ENCODE data around the gene HIRIP3.
"Not testable (repeated sequence)": the region's sequence is repeated elsewhere in the genome, so short reads cannot be mapped to it uniquely, and the experiment has no call there.

The HIRIP3 gene

GRCh38 chr16:29995324-29995910 is at the start of gene HIRIP3:
Gene HIRIP3, minus strand, starts transcription at chr16:29995617. Its CDS starts 12 bp downstream, at chr16:29995605.
- peak; percentile 88 for DNase-seq (ENCODE audit: low read depth, low spot score)

- no peak for DNase-seq (ENCODE audit: low read depth, low spot score)
Measured at GRCh38 chr16:30041841-30042240, 46.4 kb upstream of the HIRIP3 start.

GRCh38 chr16:30040690-30041089 is 45.3 kb upstream of the HIRIP3 start:
- DNase-seq (ENCODE audit: low read depth, low spot score), result not testable (repeated sequence)

- no peak for DNase-seq (ENCODE audit: low read depth, low spot score)
Measured at GRCh38 chr16:30040221-30040620, 44.8 kb upstream of the HIRIP3 start.

GRCh38 chr16:30033270-30033669 is 37.9 kb upstream of the HIRIP3 start:
- no peak for DNase-seq (ENCODE audit: low read depth, low spot score)

GRCh38 chr16:30032083-30032819 is 36.8 kb upstream of the HIRIP3 start:
- DNase-seq (ENCODE audit: low read depth, low spot score), result peak; percentile 72

- DNase-seq (ENCODE audit: low read depth, low spot score), result no peak
Measured at GRCh38 chr16:30031477-30031918, 36.1 kb upstream of the HIRIP3 start.

GRCh38 chr16:30030841-30031413 is 35.5 kb upstream of the HIRIP3 start, which contains the start of gene TLCD3B:
Gene TLCD3B, minus strand, starts transcription at chr16:30031271. Its CDS starts 744 bp downstream, at chr16:30030527.
- peak; percentile 26 for DNase-seq (ENCODE audit: low read depth, low spot score)

GRCh38 chr16:30030011-30030685 is 34.7 kb upstream of the HIRIP3 start:
- DNase-seq (ENCODE audit: low read depth, low spot score), result no peak

- peak; percentile 49 for DNase-seq (ENCODE audit: low read depth, low spot score)
Measured at GRCh38 chr16:30028438-30029076, 33.1 kb upstream of the HIRIP3 start.

GRCh38 chr16:30027588-30028437 is 32.4 kb upstream of the HIRIP3 start:
- DNase-seq (ENCODE audit: low read depth, low spot score), result no peak

GRCh38 chr16:30026449-30026848 is 31.0 kb upstream of the HIRIP3 start:
- no peak for DNase-seq (ENCODE audit: low read depth, low spot score)

GRCh38 chr16:30025574-30025973 is 30.2 kb upstream of the HIRIP3 start:
- DNase-seq (ENCODE audit: low read depth, low spot score), result no peak

GRCh38 chr16:30025156-30025555 is 29.7 kb upstream of the HIRIP3 start:
- no peak for DNase-seq (ENCODE audit: low read depth, low spot score)

GRCh38 chr16:30024451-30024850 is 29.0 kb upstream of the HIRIP3 start:
- DNase-seq (ENCODE audit: low read depth, low spot score), result no peak

GRCh38 chr16:30023586-30023985 is 28.2 kb upstream of the HIRIP3 start:
- no peak for DNase-seq (ENCODE audit: low read depth, low spot score)

- no peak for DNase-seq (ENCODE audit: low read depth, low spot score)
Measured at GRCh38 chr16:30022887-30023286, 27.5 kb upstream of the HIRIP3 start, which contains the start of gene C16orf92. Gene C16orf92, plus strand, starts transcription at chr16:30023198. Its CDS starts 143 bp downstream, at chr16:30023341.

- no peak for DNase-seq (ENCODE audit: low read depth, low spot score)
Measured at GRCh38 chr16:30018731-30019158, 23.3 kb upstream of the HIRIP3 start.

- DNase-seq (ENCODE audit: low read depth, low spot score), result not testable (repeated sequence)
Measured at GRCh38 chr16:30017937-30018336, 22.5 kb upstream of the HIRIP3 start.

GRCh38 chr16:30017277-30017656 is 21.9 kb upstream of the HIRIP3 start:
- no peak for DNase-seq (ENCODE audit: low read depth, low spot score)
